PC-3 (cell line): Measurements from ENCODE around the gene SOCS6.

ENCODE experiments used
- CTCF ChIP-seq: fragments of 300-600 bp; sonication (generic); conservative IDR thresholded peaks from 2 replicates; pipeline ENCODE4 v1.5.1; 2017; ENCODE audit warnings: antibody characterized with exemption, low read depth, mild to moderate bottlenecking, low read length
- EZH2 ChIP-seq: fragments of 300-600 bp; sonication (generic); IDR thresholded peaks from one replicate; pipeline ENCODE4 v1.6.1; 2017; ENCODE audit warnings: antibody characterized with exemption, mild to moderate bottlenecking, low read length; ENCODE audit not compliant: unreplicated experiment

GRCh38 chr18:70365361-70365760 lies 76.5 kb downstream of the SOCS6 start:
- no peak for TF ChIP-seq EZH2
- TF ChIP-seq CTCF: no peak
